Stimulated activated memory B cell treated with anti-CD40 and anti-IgM and Interleukin-4, amounts not matched to agents 10 μg/mL and 1 μg/mL and 100 μg/mL, for 72 hours (primary cell): Measurements from ENCODE around the gene COPS3.

Experiments
- ATAC-seq: fragments of 150-1000 bp; cut with Tn5 transposase; 2 replicates; pipeline ENCODE4 v1.10.0; 2021
- H3K27ac Mint-ChIP-seq: one replicate; pipeline ENCODE4 v1.8.0; 2022; ENCODE audit warnings: mild to moderate bottlenecking, mixed read lengths
- H3K27me3 Mint-ChIP-seq: one replicate; pipeline ENCODE4 v1.8.0; 2022; ENCODE audit warnings: mixed read lengths
- H3K36me3 Mint-ChIP-seq: one replicate; pipeline ENCODE4 v1.8.0; 2022; ENCODE audit warnings: mixed read lengths
- H3K4me1 Mint-ChIP-seq: one replicate; pipeline ENCODE4 v1.8.0; 2022; ENCODE audit warnings: mixed read lengths
- H3K4me3 Mint-ChIP-seq: one replicate; pipeline ENCODE4 v1.8.0; 2022; ENCODE audit warnings: mild to moderate bottlenecking, moderate library complexity, mixed read lengths
- H3K9me3 Mint-ChIP-seq: one replicate; pipeline ENCODE4 v1.8.0; 2022; ENCODE audit warnings: mixed read lengths

The COPS3 gene

GRCh38 chr17:17236295-17237025, 44.6 kb downstream of the COPS3 start:
- Mint-ChIP-seq H3K27me3 (no peaks in the 10 kb centered on the region), H3K9me3 (no peaks in the 10 kb centered on the region), H3K27ac (peak overlapping the region; percentile 100), H3K4me3 (peak overlapping the region; percentile 91), H3K4me1 (peaks cover 25% of the 10 kb centered on the region), H3K36me3 (peaks cover 13% of the 10 kb centered on the region)
- ATAC-seq = peak; percentile 4

- H3K36me3 Mint-ChIP-seq = peaks cover 17% of the 10 kb centered on the region
- no peak for ATAC-seq
- H3K27ac Mint-ChIP-seq = peak overlapping the region; percentile 100
- H3K4me3 Mint-ChIP-seq = peak overlapping the region; percentile 91
- H3K4me1 Mint-ChIP-seq = peaks cover 25% of the 10 kb centered on the region
- no peaks in the 10 kb centered on the region for H3K9me3 Mint-ChIP-seq
- no peaks in the 10 kb centered on the region for H3K27me3 Mint-ChIP-seq
Measured at GRCh38 chr17:17235212-17236174, 45.6 kb downstream of the COPS3 start.

DNA sequence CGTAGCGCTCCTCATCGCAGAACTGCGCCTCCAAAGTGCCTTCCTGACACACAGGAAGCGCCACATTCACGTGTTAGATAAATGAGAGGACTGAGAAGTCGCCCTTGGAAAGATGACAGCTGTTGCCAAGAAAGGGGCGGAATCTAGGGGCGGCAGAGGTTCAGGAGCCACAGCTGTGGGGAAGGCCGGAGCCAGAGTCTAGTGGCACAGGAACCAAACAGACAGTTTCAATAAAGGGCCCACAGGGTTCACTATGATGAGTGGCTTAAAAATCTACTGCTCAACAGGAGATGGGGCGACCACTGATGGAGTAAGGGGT, 48.8 kb downstream of the COPS3 start:
- H3K4me1 Mint-ChIP-seq = peaks cover 20% of the 10 kb centered on the region
- H3K27ac Mint-ChIP-seq = no peak overlapping the region
- peaks cover 44% of the 10 kb centered on the region for H3K36me3 Mint-ChIP-seq
- no peaks in the 10 kb centered on the region for H3K9me3 Mint-ChIP-seq
- H3K4me3 Mint-ChIP-seq = no peak overlapping the region
- H3K27me3 Mint-ChIP-seq = no peaks in the 10 kb centered on the region
- ATAC-seq = no peak

- Mint-ChIP-seq H3K27me3 (no peaks in the 10 kb centered on the region), H3K4me3 (no peak overlapping the region), H3K9me3 (no peaks in the 10 kb centered on the region), H3K27ac (no peak overlapping the region), H3K4me1 (peaks cover 20% of the 10 kb centered on the region), H3K36me3 (peaks cover 49% of the 10 kb centered on the region)
- no peak for ATAC-seq
Measured at GRCh38 chr17:17231621-17232302, 49.3 kb downstream of the COPS3 start.

- Mint-ChIP-seq H3K4me3 (no peak overlapping the region), H3K9me3 (no peaks in the 10 kb centered on the region), H3K27me3 (no peaks in the 10 kb centered on the region), H3K36me3 (peaks cover 64% of the 10 kb centered on the region), H3K4me1 (peaks cover 2% of the 10 kb centered on the region), H3K27ac (no peak overlapping the region)
- no peak for ATAC-seq
Measured at GRCh38 chr17:17229416-17230384, 51.3 kb downstream of the COPS3 start.

DNA sequence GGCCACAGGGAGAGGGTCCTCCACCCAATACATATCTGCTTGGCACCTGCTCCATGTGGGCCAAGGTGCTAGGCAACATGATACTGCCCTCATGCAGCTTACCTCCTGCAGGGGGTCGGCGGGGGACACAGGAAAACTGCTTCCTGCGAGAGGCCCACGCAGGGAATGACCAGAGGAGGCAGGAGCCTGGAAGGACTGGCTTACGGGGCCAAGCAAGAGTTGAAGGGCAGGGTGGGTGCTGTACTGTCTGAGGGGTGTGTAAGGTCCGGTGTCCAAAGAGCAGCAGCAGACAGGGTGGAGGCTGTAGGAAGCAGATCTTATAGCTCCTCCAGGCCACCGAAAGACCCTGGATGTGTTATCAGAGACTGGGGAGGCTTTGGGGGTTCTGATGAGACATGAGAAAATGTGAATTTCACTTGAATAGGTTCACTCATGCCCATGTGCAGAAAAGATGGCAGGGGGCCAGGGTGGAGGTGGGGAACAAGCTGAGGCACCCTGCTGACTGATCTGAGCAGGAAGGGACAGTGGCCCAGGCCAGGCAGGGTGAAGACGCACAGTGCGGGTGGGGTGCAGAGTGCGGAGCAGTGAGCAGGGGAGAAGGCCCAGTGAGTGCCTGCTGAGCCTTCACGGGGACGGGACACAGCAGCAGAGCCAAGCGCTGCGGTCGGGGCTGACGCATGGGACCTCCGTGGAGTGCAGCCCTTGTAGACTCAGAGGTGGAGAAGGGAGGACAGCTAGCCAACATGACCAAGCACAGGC, 52.3 kb downstream of the COPS3 start:
- no peaks in the 10 kb centered on the region for H3K27me3 Mint-ChIP-seq
- ATAC-seq = no peak
- H3K36me3 Mint-ChIP-seq = peaks cover 72% of the 10 kb centered on the region
- H3K4me3 Mint-ChIP-seq = no peak overlapping the region
- no peak overlapping the region for H3K27ac Mint-ChIP-seq
- no peaks in the 10 kb centered on the region for H3K4me1 Mint-ChIP-seq
- no peaks in the 10 kb centered on the region for H3K9me3 Mint-ChIP-seq

DNA sequence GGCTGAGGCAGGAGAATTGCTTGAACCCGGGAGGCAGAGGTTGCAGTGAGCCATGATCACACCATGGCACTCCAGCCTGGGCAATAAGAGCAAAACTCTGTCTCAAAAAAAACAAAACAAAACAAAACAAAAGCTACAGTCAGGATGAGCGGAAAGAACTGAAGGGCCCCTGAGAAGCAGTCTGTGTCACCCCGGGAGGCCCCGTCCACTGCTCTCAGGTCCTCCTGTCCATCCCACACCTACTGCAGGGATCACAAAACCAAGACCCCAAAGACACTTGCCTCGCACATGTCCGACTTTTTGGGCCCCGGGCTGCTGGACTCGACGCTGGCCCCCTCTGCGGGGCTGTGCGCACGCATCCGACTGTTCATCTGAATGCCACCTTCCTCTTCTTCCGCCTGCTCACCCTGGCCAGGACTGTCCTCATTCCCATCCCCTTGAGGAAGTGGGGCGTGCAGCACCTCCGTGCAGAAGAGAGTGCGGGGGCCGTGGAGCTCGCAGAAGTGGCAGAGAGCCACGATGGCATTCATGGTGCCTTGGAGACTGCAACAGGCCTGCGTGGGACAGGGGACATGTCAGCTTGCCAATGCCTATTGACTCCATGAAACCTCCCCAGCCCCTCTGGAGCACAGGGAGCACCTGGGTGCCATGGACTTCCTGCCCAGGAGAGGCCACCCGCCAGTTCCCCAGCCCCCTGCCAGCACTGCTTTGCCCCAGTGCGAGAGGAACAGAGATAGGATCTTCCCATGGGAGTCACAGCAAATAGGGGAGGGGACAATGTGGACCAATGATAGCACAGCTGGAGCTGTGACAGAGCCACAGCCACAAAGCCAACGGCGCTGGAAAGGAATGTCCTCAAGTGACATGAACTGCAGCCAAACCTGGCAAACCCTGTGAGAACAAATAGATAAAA, 53.2 kb downstream of the COPS3 start:
- Mint-ChIP-seq H3K4me1 (no peaks in the 10 kb centered on the region), H3K27me3 (no peaks in the 10 kb centered on the region), H3K36me3 (peaks cover 80% of the 10 kb centered on the region), H3K9me3 (no peaks in the 10 kb centered on the region), H3K4me3 (no peak overlapping the region), H3K27ac (no peak overlapping the region)
- no peak for ATAC-seq

GRCh38 chr17:17226451-17227265, 54.4 kb downstream of the COPS3 start:
- no peaks in the 10 kb centered on the region for H3K27me3 Mint-ChIP-seq
- H3K9me3 Mint-ChIP-seq = no peaks in the 10 kb centered on the region
- no peak overlapping the region for H3K4me3 Mint-ChIP-seq
- H3K4me1 Mint-ChIP-seq = no peaks in the 10 kb centered on the region
- no peak for ATAC-seq
- H3K36me3 Mint-ChIP-seq = peaks cover 77% of the 10 kb centered on the region
- no peak overlapping the region for H3K27ac Mint-ChIP-seq

- Mint-ChIP-seq H3K27ac (no peak overlapping the region), H3K36me3 (peaks cover 78% of the 10 kb centered on the region), H3K9me3 (no peaks in the 10 kb centered on the region), H3K4me3 (no peak overlapping the region), H3K4me1 (no peaks in the 10 kb centered on the region), H3K27me3 (no peaks in the 10 kb centered on the region)
- no peak for ATAC-seq
Measured at GRCh38 chr17:17225901-17226300, 55.1 kb downstream of the COPS3 start.

DNA sequence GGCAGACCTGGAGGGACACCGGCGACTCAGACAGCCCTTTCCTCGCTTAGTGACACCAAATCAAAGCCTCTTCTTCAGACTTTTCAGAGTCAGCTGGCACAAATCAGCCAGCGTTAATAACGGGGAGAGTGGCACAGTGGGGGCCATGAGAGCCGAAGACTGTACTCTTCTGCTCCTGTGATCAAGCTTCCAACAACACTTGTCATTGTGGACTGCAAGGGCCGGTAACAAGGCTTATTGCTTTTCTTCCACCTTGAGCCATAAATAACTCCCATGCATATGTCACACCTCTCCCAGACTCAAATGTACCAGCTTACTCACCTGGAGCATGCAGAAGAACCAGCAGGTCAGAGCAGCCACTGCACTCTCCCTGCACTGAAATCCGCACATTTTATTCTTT, 56.9 kb downstream of the COPS3 start:
- H3K9me3 Mint-ChIP-seq = no peaks in the 10 kb centered on the region
- no peak overlapping the region for H3K4me3 Mint-ChIP-seq
- peaks cover 82% of the 10 kb centered on the region for H3K36me3 Mint-ChIP-seq
- no peak overlapping the region for H3K27ac Mint-ChIP-seq
- no peaks in the 10 kb centered on the region for H3K27me3 Mint-ChIP-seq
- H3K4me1 Mint-ChIP-seq = no peaks in the 10 kb centered on the region
- ATAC-seq = no peak

GRCh38 chr17:17223736-17224135, 57.3 kb downstream of the COPS3 start:
- no peaks in the 10 kb centered on the region for H3K4me1 Mint-ChIP-seq
- H3K9me3 Mint-ChIP-seq = no peaks in the 10 kb centered on the region
- H3K27me3 Mint-ChIP-seq = no peaks in the 10 kb centered on the region
- no peak overlapping the region for H3K4me3 Mint-ChIP-seq
- H3K36me3 Mint-ChIP-seq = peaks cover 78% of the 10 kb centered on the region
- no peak overlapping the region for H3K27ac Mint-ChIP-seq
- no peak for ATAC-seq

DNA sequence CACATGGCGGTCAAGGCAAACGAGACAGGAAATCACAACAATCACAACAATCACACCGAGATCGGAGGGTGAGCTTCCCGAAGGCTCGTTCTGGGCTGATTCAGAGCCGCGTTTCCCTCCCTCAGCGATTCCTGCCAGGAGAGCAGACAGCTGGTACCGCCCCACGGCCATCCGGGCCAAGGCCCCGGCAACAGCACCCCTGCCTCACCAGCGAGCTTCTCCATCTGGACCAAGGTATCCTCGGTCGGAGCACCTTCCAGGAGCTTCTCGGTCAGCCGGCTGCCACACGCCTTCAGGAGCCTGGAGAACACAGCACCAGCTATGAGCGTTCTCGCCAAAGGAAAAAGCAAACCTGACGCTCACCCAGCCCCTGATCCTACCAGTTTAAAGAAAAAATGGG, 59.7 kb downstream of the COPS3 start:
- Mint-ChIP-seq H3K27me3 (no peaks in the 10 kb centered on the region), H3K4me1 (no peaks in the 10 kb centered on the region), H3K4me3 (no peak overlapping the region), H3K36me3 (peaks cover 77% of the 10 kb centered on the region), H3K9me3 (no peaks in the 10 kb centered on the region), H3K27ac (no peak overlapping the region)
- ATAC-seq = no peak

DNA sequence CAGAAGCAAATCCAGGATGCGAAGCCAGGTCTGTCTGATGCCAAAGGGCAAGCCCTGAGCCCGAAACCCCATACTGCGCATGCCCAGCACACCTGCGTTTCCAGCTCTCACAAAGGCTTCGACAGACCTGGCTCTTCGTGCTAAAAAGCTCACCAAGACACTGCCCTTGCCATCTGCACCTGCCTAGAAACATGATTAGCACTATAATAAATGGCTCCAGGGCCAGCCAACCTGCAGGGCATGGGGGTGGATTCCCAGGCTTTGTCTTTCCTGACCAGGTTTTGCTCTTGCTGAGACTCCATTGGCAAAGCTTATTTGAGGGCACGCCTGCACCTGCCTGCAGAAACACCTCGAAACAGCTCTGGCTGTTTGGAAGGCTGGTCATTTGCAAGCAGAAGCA, 60.5 kb downstream of the COPS3 start:
- Mint-ChIP-seq H3K4me1 (no peaks in the 10 kb centered on the region), H3K36me3 (peaks cover 79% of the 10 kb centered on the region), H3K4me3 (no peak overlapping the region), H3K9me3 (no peaks in the 10 kb centered on the region), H3K27me3 (no peaks in the 10 kb centered on the region), H3K27ac (no peak overlapping the region)
- ATAC-seq = no peak
